Stimulated activated CD8-positive, alpha-beta memory T cell treated with anti-CD3 and anti-CD28 coated beads, Interleukin-12 subunit alpha, Interleukin-12 subunit beta, amount 100 ng/mL, for 24 hours (primary cell): ENCODE data around the gene DSE.
"Not testable (repeated sequence)": the region's sequence is repeated elsewhere in the genome, so short reads cannot be mapped to it uniquely, and the experiment has no call there.

Experiments
- DNase-seq: peaks from one replicate; pipeline ENCODE4 v3.0.0-alpha.2; 2020; ENCODE audit errors: extremely low read depth

The DSE gene

DNA sequence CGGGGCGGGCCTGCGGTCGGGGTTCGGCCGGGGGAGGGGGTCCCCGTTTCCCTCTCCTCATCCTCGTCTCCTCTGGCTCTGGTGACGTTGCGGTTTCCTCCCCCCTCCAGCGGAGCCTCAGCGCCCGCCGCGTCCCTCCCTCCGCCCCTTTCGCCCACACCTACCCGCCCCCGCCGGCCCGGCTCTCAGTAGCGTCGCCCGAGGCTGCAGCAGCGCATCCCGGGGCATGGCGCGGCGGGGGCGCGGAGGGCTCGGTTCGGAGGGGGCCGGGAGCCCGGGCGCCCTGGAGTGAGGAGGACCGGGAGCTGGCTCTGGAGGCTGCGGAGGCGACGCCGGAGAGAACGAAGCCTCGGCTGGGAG lies at the start of gene DSE:
DSE (plus strand) TSS at position 188 of the 360 bp plus-strand sequence. CDS start 28,304 bp downstream, outside the sequence.
- DNase-seq: no peak

DNA sequence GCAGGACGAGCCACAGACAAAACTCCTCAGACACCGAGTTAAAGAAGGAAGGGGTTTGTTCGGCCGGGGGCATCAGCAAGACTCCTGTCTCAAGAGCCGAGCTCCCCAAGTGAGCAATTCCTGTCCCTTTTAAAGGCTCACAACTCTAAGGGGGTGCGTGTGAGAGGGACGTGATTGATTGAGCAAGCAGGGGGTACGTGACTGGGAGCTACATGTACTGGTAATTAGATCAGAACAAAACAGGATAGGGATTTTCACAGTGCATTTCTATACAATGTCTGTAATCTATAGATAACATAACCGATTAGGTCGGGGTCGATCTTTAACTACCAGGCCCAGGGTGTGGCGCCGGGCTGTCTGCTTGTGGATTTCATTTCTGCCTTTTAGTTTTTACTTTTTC lies 48.8 kb upstream of the DSE start:
- not testable (repeated sequence) for DNase-seq

DNA sequence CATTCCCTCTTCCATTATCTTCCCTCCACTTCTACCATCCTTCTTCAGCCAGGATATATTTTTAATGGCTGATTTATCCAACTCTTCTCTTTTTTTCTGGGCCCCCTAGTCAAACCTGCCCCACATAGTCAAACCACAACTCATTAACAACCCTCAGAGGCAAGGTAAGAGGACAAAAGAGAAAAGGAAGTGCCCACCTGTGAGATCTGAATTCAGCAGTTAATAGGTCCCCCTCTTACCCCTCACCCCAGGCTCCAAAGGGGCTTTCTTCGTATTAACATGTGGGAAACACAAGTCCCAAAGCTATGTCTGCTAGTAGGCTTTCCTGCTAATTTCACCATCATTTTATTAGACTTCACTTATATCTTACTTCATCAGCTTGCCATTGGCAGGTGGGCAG lies 46.9 kb upstream of the DSE start:
- no peak for DNase-seq

DNA sequence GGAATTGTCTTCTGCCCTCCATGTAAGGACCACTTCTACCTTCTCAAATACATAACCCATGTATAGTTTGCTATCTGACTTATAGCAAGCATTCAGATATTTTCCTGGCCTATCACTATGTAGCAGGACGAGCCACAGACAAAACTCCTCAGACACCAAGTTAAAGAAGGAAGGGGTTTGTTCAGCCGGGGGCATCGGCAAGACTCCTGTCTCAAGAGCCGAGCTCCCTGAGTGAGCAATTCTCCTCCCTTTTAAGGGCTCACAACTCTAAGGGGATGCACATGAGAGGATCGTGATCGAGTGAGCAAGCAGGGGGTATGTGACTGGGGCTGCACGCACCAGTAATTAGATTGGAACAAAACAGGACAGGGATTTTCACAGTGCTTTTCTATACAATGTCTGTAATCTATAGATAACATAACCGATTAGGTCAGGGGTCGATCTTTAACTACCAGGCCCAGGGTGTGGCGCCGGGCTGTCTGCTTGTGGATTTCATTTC lies 45.1 kb upstream of the DSE start:
- not testable (repeated sequence) for DNase-seq

DNA sequence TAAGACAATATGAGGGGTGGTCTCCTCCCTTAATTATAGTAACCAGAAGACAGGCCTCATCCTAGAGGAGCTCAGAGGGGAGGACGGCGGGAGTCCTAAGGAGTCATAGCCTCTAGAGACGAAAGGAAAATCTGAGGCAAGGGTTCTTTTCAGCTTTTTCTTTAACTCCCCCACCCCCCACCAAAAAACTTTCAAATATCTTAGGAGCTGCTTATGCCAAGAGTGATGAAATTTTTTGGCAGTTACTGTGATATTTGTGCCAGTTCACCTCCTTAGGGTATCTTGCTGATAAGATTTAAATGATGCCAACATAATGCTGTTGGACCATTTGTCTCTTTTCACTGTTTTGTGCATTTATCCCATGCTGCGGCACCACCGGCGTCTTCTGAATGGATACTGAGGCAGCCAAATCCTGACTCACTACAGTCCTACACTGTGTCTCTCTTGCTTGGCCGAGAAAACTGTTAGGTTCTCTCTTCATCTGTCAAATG lies 44.5 kb upstream of the DSE start:
- DNase-seq: no peak

DNA sequence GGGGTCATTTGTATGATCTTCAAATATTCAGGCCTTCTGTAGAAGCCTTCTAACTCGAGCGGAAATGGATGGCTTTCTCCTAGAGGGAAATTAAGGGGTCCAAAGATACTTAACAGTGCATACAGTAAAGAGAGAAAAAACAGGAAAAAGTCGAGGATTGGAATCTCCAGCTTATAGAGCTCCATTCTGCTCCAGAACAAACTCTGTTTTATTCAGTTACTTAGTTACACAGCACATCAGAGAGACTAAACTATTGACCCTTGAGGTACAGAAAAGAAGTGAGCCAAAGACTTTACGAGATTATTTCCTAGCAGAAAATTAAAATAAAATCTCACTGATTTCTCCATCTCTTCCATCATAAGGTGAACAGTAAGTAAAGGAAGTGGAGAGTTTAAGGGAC lies 43.8 kb upstream of the DSE start:
- no peak for DNase-seq

DNA sequence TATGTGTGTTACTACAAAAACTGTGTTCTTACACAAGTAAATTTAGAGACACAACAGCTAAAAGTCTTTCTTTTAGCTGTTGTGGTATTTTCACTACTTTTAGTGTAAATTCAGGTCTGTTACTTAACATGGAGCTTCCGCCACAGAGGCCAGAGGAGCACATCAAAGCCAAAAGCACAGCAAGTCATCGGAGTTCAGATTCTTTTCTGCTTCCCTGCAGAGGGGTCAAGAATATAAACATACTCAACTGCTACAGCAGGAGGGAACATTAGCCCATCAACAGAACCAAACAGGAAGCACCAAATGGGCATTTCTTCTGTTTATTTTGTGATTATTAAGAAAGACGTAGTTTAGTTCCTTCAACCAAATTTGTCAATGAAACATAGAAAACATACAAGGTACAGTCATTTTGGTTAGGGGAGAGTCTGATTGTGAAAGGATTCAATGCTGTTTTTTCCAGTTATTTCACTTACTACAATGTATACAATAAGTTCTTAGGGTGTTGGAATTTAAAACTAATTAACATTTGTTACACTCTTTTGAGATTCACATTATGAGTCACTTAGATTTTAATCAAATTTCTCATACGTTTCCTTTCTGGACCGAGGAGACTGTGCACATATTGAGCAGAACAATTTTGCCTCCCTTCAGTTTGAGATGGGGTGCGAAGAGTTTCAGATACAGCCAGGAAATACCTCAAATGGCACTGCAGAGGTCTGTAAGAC lies 42.8 kb upstream of the DSE start:
- no peak for DNase-seq

DNA sequence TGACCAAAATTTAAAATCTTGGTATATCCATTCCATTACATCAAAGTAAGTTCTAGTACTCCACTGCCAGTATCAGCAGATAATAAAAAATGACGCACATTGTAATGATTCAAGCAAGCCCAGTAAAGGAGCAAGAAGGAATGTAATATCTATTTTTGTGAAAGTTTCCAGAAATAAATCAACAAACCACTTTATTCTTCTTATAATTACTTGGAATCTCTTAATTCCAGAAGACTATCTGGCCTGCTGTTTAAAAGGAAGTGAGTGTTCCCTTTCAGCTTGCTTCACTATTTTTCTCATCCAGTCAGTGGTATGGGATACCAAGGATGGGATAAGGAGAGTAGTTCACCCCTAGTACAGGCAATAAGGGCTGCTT lies 42.2 kb upstream of the DSE start:
- DNase-seq: no peak

DNA sequence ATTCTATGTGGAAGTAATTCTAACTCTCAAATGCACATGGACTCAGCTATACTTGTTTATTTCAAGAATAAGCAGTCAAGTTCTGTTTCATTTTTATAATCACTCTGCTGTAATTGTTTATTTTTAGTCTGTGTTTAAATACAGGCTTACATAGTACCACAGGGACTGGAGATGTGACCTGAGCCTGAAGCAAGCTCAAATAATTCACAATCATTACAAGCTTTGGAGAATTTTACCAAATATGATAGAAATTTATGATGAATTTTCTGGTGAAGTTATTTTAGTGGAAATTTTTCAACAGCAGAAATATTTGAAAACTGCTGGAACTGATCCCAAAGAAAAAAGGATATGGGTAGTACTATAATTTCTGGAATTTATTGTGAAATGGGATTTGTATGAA lies 41.6 kb upstream of the DSE start:
- no peak for DNase-seq

DNA sequence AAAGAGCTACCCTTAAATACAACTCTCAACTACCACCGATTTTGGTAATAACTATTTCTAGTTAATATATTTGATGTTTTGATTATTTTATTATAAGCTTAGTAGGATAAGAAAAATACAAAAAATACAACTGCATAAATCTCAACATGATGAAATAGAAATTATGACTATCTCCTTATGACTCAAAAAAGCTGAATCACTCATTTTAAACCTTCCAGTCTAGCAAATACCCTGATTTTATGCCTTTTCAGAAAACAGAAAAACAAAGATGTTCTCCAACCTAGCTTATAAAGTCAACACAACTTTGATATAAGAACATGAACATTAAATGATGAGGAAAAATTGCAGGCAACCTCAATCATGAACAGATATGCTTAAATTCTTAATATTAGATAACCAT lies 40.2 kb upstream of the DSE start:
- no peak for DNase-seq

DNA sequence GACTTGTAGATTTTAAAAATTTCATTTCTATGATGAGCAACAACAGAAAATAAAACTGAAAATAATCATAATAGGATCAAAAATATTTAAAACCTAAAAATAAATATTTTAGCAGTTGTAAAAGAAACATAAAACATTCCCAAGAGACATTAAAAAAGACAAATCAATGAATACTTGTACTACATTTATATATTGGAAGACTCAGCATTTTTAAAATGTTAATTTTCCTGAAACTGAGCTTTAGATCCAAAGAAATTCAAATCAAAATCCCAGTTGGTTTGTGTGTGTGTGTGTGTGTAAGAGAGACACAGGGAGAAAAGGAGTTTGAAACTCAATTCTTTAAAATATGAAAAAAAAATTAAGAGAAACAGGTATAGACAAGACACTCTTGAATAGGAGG lies 38.7 kb upstream of the DSE start:
- no peak for DNase-seq

DNA sequence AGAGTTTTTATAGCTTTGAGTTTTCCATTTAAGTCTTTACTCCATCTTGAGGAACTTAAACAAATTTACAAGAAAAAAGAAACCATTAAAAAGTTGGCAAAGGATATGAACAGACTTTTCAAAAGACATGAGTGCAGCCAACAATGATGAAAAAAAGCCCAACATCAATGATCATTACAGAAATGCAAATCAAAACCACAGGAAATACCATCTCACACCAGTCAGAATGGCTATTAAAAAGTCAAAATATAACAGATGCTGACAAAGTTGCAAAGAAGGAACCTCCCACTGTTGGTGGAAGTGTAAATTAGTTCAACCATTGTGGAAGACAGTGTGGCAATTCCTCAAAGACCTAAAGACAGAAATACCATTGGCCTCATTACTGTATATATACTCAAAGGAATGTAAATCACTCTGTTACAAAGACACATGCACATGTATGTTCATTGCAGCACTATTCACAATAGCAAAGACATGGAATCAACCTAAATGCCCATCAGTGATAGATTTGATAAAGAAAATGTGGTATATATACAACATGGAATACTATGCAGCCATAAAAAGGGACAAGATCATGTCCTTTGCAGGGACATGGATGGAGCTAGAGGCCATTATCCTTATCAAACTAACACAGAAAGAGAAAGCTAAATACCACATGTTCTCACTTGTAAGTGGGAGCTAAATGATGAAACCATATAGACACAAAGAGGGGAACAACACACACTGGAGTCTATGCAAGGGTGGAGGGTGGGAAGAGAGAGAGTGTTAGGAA lies 35.9 kb upstream of the DSE start:
- DNase-seq: not testable (repeated sequence)

DNA sequence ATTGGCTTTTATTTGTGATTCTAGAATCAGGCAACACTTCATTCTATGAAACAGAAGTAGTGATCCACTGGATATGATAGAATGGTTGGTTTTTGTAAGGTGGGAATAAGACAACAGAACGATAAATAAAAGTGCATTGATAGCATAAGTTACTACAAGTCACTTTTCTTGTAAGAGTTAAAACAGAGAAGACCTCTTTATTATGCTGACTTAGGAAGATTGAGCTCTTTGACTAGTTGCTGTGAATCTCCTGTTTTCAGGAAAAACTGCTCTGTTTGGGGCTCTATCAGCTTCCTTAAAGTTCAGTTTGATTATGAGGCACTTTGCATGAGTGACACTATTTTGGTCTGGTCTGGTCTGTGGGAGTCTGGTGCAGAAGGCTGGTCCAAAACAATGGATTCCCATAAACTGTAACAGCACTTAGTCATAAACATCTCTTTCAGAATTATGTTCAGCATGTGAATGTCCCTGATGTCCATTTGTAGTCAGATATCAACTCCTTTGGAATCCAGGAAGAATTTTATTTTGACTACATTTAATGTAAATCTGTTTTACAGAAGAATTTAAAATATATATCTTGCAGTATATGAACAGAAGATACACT lies 35.0 kb upstream of the DSE start:
- no peak for DNase-seq

DNA sequence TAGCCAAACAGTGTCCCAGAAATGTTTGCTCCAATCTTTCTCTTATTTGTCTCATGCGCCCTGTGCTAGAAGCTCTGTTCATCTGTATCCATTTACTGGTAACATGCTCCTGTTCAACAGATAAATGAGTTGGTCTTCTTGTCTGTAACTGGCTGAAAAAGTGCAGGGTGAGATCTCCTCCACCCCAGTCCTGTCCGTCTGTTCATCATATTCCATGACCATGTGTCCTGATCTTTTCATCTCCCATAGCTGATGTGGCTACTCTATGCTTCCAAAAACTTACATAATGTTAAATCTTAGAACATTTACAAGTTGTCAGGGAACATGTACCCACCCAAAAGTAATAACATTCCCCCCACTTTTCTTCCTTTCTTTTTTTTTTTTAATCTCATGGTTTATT lies 31.8 kb upstream of the DSE start:
- DNase-seq: no peak

DNA sequence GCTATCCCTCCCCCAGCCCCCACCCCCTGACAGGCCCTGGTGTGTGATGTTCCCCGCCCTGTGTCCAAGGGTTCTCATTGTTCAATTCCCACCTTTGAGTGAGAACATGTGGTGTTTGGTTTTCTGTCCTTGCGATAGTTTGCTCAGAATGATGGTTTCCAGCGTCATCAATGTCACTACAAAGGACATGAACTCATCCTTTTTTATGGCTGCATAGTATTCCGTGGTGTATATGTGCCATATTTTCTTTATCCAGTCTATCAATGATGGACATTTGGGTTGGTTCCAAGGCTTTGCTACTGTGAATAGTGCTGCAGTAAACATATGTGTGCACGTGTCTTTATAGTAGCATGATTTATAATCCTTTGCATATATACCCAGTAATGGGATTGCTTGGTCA lies 30.1 kb upstream of the DSE start:
- DNase-seq: not testable (repeated sequence)

DNA sequence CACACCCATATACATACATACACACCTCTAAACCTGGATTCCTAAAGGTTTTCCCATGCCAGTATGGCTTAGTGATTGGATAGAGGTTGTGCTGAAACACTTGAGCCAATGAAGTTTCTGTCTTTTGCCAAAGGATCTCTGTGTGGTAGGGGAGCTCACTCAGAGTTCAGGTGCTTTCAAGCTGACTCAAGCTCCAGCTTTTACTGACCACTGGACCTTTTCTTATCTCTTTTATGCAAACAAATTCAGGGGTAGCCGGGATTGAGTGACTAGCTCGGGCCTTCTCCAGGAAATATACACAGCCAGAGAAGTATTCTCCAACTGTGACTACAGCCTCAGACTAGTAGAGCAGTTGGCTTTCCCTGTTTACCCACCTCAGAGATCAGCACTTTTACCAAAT lies 21.5 kb upstream of the DSE start:
- no peak for DNase-seq

DNA sequence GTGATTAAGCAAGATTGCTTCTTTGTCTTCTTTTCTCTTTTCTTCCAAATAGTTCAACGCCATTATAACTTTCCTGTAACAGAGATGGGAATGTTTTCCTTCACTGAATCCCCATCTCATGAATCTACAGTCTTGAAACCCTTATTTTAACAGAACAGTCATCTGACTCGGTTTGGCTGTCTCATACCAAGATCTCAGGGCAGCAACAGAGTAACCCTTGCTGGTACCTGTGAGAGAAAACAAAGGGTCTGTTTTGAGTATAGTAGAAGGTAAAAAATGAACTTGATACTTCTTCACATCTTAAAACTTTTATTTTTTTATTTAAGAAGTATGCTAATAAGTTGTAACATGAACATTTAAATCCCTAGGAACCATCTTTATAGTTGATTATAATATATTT lies 19.6 kb upstream of the DSE start:
- DNase-seq: no peak

DNA sequence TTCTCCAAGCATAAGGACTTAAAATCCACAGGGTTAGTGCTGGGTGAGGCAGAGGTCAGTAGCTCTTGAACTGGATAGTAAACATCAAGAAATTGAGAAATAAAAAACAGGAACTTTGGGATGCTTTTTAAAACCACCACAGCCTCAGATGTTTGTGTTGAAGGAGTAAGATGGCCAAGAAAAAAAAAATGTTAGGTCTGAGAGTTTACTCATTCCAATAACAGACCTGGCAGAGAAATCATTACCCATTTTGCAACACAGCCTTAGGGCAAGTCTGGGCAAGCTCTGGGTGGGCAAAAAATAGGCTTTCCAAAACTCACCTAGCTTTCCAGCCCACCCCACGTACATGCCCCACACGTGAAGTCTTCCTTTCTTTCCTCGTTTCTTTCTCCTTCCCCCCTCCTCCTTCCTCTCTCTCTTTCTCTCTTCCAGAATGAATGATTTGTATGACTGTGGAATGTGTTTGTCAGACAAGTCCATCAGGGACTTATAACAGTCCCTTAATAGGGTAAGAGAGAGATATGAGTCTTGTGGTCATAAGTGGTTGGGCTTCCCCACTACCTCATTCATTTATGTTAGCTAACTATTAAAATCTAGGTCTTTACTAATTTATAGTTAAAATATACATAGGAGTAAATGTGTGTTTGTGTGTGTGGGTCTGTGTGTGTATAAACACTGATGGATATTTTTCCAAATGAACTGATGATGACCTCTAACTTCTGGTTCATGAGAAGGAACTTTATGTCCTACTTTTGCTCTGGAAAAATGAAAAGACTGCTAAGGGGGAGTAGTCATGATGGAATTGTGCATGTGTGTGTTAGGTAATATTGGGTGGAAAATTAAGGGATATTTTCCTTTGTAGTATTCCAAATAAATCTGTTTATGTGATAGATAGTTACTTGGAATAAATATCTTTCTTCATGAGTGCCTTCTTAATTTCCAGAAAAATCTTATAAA lies 18.0 kb upstream of the DSE start:
- DNase-seq: no peak

DNA sequence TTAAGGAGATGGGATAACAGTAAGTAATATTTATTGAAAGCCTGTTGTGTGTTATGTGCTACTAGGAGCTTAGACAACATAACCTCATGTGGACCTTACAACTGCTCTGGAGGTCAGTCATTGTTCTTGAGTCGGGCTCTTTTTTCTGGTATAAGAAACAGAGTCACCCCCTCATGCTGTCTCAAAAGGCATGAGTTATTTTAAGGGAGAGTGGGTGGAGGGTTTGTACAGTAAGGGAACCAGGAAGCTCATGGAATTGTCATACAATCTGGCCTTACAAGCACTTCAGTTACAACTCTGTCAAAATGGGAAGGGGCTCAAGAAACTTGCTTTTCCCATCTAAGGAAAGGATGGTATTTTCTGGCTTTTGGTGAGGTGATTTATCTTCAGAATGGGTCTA lies 16.5 kb upstream of the DSE start:
- no peak for DNase-seq

DNA sequence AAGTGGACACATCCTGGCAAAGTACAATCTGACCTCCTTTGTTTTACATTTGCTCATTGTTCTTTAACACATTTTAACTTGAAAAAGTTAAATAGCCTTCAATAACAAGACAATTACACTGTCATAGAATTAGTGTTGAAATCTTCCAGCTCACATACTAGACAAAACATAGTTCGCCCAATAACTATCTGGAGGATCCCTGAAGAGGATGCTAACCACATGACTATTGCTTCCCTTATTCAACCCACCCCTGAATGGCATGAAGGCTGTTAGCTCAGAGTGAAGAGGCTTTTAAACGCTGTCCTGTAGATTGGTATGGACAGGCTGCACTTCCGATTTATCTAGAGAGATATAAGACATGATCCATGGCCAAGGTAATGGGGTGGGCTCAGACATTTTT lies 15.0 kb upstream of the DSE start:
- DNase-seq: no peak

DNA sequence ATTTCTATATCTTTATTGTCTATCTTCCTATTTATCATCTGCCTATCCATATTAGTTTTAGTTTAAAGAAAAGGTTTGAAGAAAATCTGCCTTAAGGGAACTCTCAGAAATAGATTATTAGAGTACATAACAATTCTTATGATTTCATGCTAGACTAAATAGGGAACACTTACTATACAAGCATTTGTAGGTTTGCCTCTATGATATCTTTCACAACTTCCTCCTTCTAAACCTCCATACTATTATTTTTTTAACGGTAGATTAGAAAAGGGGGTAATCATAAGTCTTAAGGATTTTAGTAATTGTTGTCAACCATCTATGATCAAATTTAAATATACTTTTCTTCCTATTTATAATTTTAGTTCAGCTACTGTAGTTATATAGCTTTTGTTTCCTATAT lies 11.6 kb upstream of the DSE start:
- DNase-seq: no peak

DNA sequence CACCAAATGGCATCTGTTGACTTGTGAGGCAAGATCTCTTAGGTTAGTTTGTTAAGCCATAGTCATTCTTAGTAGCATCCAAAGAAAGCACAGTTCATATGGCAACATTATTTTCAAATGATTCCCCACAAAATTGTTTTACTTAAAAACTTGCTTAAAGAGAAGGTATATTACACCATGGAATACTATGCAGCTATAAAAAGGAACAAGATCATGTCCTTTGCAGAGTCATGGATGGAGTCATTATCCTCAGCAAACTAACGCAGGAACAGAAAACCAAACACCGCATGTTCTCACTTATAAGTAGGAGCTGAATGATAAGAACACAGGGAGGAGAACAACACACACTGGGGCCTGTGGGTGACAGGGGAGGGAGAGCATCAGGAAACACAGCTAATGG lies 10.9 kb upstream of the DSE start:
- DNase-seq: no peak
